A549 (cell line): ENCODE measurements around the gene CTNNAL1. TPM values are rescaled to one million over a fixed set of nuclear protein-coding genes. Genes with fewer than 3 reads are reported as not detected.

ENCODE experiments used
- ATAC-seq, 2 experiments: fragments of 200-7000 bp in 1 of 2; fragments of >200 bp in 1 of 2; cut with Nextera tagmentation in 1 of 2; cut with Tn5 transposase in 1 of 2; 3 replicates each; pipeline versions ENCODE4 v1.8.0 to v1.9.1; 2018 to 2020; ENCODE audit warnings: mild to moderate bottlenecking in 1 of 2, moderate library complexity in 1 of 2
- CTCF ChIA-PET: fragments of 300-600 bp; sonication (Branson Sonifier 250); formaldehyde crosslinking; extraction: SDS; loops from one replicate; lab custom pipeline; 2021; ENCODE audit warnings: antibody characterized with exemption, inconsistent platforms; lab: Yijun Ruan, JAX
- POLR2A ChIA-PET: fragments of 350-600 bp; formaldehyde crosslinking; extraction: SDS; loops from one replicate; lab custom pipeline; 2021; ENCODE audit warnings: antibody characterized with exemption, inconsistent platforms; lab: Yijun Ruan, JAX
- DNase-seq, 2 experiments: peaks; one replicate each; pipeline versions ENCODE4 v3.0.0 to v3.0.0-alpha.2; 2011 to 2016; ENCODE audit warnings: low read depth in 1 of 2, low spot score in 1 of 2
- FAIRE-seq: peaks from 2 replicates; lab custom pipeline; 2011; peaks lifted over from hg19 to GRCh38; lab: Jason Lieb, UNC
- H3K27ac ChIP-seq, 2 experiments: fragments of >200 bp; sonication (Bioruptor Twin); formaldehyde crosslinking; 3 replicates each; pipeline ENCODE4 v1.5.1; 2016 to 2017
- H3K4me1 ChIP-seq: fragments of >200 bp; sonication (Bioruptor Twin); formaldehyde crosslinking; 3 replicates; pipeline ENCODE4 v1.6.1; 2016
- H3K4me2 ChIP-seq: fragments of >200 bp; sonication (Bioruptor Twin); formaldehyde crosslinking; 3 replicates; pipeline ENCODE4 v1.6.1; 2016
- H3K4me3 ChIP-seq: fragments of >200 bp; sonication (Bioruptor Twin); formaldehyde crosslinking; 3 replicates; pipeline ENCODE4 v1.5.1; 2016
- H3K9me3 ChIP-seq: fragments of >200 bp; sonication (Bioruptor Twin); formaldehyde crosslinking; 3 replicates; pipeline ENCODE4 v1.6.1; 2016
- BCL3 ChIP-seq: fragments of >200 bp; sonication (Bioruptor Twin); formaldehyde crosslinking; IDR thresholded peaks from 3 replicates; pipeline ENCODE4 v1.6.1; 2016
- CEBPB ChIP-seq, 2 experiments: fragments of >200 bp in 1 of 2; sonication (Bioruptor Twin) in 1 of 2; formaldehyde crosslinking in 1 of 2; IDR thresholded peaks; 2 replicates each; pipeline ENCODE4 v1.6.1; 2012 to 2016
- ELK1 ChIP-seq: fragments of 150-350 bp; IDR thresholded peaks from 2 replicates; pipeline ENCODE4 v1.6.1; 2014; ENCODE audit warnings: low read depth, mild to moderate bottlenecking, low read length
- EP300 ChIP-seq, 2 experiments: fragments of >200 bp; sonication (Bioruptor Twin); formaldehyde crosslinking; IDR thresholded peaks; 2 replicates in 1 of 2; 3 replicates in 1 of 2; pipeline ENCODE4 v1.6.1; 2016 to 2017
- FOSL2 ChIP-seq, 2 experiments: fragments of 450-650 bp in 1 of 2; fragments of >200 bp in 1 of 2; sonication (Bioruptor Twin) in 1 of 2; formaldehyde crosslinking; IDR thresholded peaks; 2 replicates each; pipeline versions ENCODE4 v1.5.0 to v1.6.1; 2016 to 2020; ENCODE audit warnings: mild to moderate bottlenecking in 1 of 2, moderate library complexity in 1 of 2
- HES2 ChIP-seq: fragments of >200 bp; sonication (Bioruptor Twin); formaldehyde crosslinking; IDR thresholded peaks from 2 replicates; pipeline ENCODE4 v1.6.1; 2016
- HMGXB4 ChIP-seq: fragments of 250-450 bp; sonication (Bioruptor Pico); IDR thresholded peaks from 2 replicates; pipeline ENCODE4 v1.5.0; 2021; ENCODE audit warnings: mild to moderate bottlenecking, moderate library complexity, borderline replicate concordance
- HOXA7 ChIP-seq: fragments of 250-450 bp; sonication (Bioruptor Pico); IDR thresholded peaks from 2 replicates; pipeline ENCODE4 v1.5.0; 2020; ENCODE audit warnings: mild to moderate bottlenecking, moderate library complexity
- HOXB13 ChIP-seq: fragments of 250-450 bp; sonication (Bioruptor Pico); IDR thresholded peaks from 2 replicates; pipeline ENCODE4 v1.5.0; 2020; ENCODE audit warnings: low read depth, mild to moderate bottlenecking, moderate library complexity
- HOXB5 ChIP-seq: fragments of 250-450 bp; sonication (Bioruptor Pico); IDR thresholded peaks from 2 replicates; pipeline ENCODE4 v1.5.0; 2020; ENCODE audit warnings: mild to moderate bottlenecking, moderate library complexity
- JUN ChIP-seq, 2 experiments: fragments of >200 bp; sonication (Bioruptor Twin); formaldehyde crosslinking; IDR thresholded peaks; 2 replicates in 1 of 2; 3 replicates in 1 of 2; pipeline ENCODE4 v1.6.1; 2016 to 2017
- JUNB ChIP-seq: fragments of >200 bp; sonication (Bioruptor Twin); formaldehyde crosslinking; IDR thresholded peaks from 2 replicates; pipeline ENCODE4 v1.6.1; 2016
- MAFK ChIP-seq: fragments of 450-650 bp; IDR thresholded peaks from 2 replicates; pipeline ENCODE4 v1.6.1; 2014; ENCODE audit not compliant: partially characterized antibody
- MAZ ChIP-seq: fragments of 150-350 bp; IDR thresholded peaks from 2 replicates; pipeline ENCODE4 v1.6.1; 2014; ENCODE audit warnings: antibody characterized with exemption, low read depth, low read length, borderline replicate concordance
- NFE2L2 ChIP-seq: fragments of 150-350 bp; conservative IDR thresholded peaks from 2 replicates; pipeline ENCODE4 v1.6.1; 2014; ENCODE audit warnings: low read length
- PHF8 ChIP-seq: fragments of 200-600 bp; sonication (generic); IDR thresholded peaks from 2 replicates; pipeline ENCODE4 v1.6.1; 2016; ENCODE audit warnings: low read depth, mild to moderate bottlenecking, antibody characterized with exemption, moderate library complexity, borderline replicate concordance
- POLR2A ChIP-seq: IDR thresholded peaks from 2 replicates; pipeline ENCODE4 v1.6.1; 2012; ENCODE audit warnings: mild to moderate bottlenecking, low read length
- RCOR1 ChIP-seq: fragments of 150-350 bp; IDR thresholded peaks from 2 replicates; pipeline ENCODE4 v1.6.1; 2014; ENCODE audit warnings: antibody characterized with exemption, low read length, low read depth
- RFX5 ChIP-seq: fragments of 450-650 bp; IDR thresholded peaks from 2 replicates; pipeline ENCODE4 v1.7.1; 2014; ENCODE audit warnings: antibody characterized with exemption, mild to moderate bottlenecking, moderate library complexity
- RNF2 ChIP-seq: fragments of 200-600 bp; sonication (generic); IDR thresholded peaks from 2 replicates; pipeline ENCODE4 v1.6.1; 2016; ENCODE audit warnings: low read depth, mild to moderate bottlenecking, antibody characterized with exemption, moderate library complexity, borderline replicate concordance
- TFCP2L1 ChIP-seq: fragments of 250-450 bp; sonication (Bioruptor Pico); IDR thresholded peaks from 2 replicates; pipeline ENCODE4 v1.5.0; 2021; ENCODE audit warnings: mild to moderate bottlenecking
- ZC3H11A ChIP-seq: fragments of 450-650 bp; IDR thresholded peaks from 2 replicates; pipeline ENCODE4 v1.6.1; 2014; ENCODE audit warnings: antibody characterized with exemption, mild to moderate bottlenecking
- ZFP36 ChIP-seq: fragments of 450-650 bp; IDR thresholded peaks from 2 replicates; pipeline ENCODE4 v1.6.1; 2014; ENCODE audit warnings: borderline replicate concordance; ENCODE audit not compliant: partially characterized antibody
- ZNF302 ChIP-seq: fragments of 250-450 bp; sonication (Bioruptor Pico); IDR thresholded peaks from 2 replicates; pipeline ENCODE4 v1.9.0; 2021; ENCODE audit warnings: inconsistent platforms, mild to moderate bottlenecking, moderate library complexity
- ZSCAN20 ChIP-seq: fragments of 250-450 bp; sonication (Bioruptor Pico); IDR thresholded peaks from 2 replicates; pipeline ENCODE4 v1.8.0; 2022; ENCODE audit warnings: mild to moderate bottlenecking, moderate library complexity
- WGBS: methylation state at CpG from one replicate; pipeline ENCODE4 v1.1.6; 2017; ENCODE audit errors: missing lambda C conversion rate; 5-methylcytosine and 5-hydroxymethylcytosine counted together
- polyA plus RNA-seq, 4 experiments: library from polyadenylated mRNA; depleted of rRNA in 3 of 4; stranded (reverse); fragments of >200 nt; fragmentation: RNase III in 1 of 4; extraction: RNeasy Plus Mini Kit Qiagen cat#74134 plus additional on column Dnase treatment in 1 of 4; gene quantifications; 2 replicates in 3 of 4; 3 replicates in 1 of 4; pipeline ENCODE4 v1.2.3, GENCODE V29; 2011 to 2017

The CTNNAL1 gene
- polyA plus RNA-seq, 2 of the 4 experiments (the other 2 are of a cell fraction): 43.8 to 63.6 TPM

- Histone ChIP-seq H3K4me1 (no peaks in the 10 kb centered on the region), H3K9me3 (no peaks in the 10 kb centered on the region), H3K4me3 (no peak overlapping the region), H3K4me2 (no peak overlapping the region), H3K27ac (no peak overlapping the region)
- ATAC-seq (no peak), DNase-seq (no peak), FAIRE-seq (no peak)
- POLR2A ChIA-PET: no interaction called here
- 89% methylated on average over 2 of the region's 2 CpGs for WGBS
- CTCF ChIA-PET: interaction anchor here (0.5 to 5.8 kb wide), 16 partner anchors 8 to 1526 kb away, joined by 3 to 39 read pairs (median 4); no protein-coding TSS in a partner anchor
- no peak for TF ChIP-seq RCOR1
- no peak for TF ChIP-seq HOXA7 (CRISPR knock-in tag)
- TF ChIP-seq HOXB5 (CRISPR knock-in tag): no peak
- no peak for TF ChIP-seq HES2
- no peak for TF ChIP-seq JUNB
- TF ChIP-seq JUN (IDR thresholded peaks at IDR 0.05): no peak
- no peak for TF ChIP-seq CEBPB (IDR thresholded peaks at IDR 0.05)
- TF ChIP-seq ZNF302: no peak
- TF ChIP-seq HOXB13 (CRISPR knock-in tag): no peak
Observed at GRCh38 chr9:108951578-108951977, 61.7 kb downstream of the CTNNAL1 start.

- H3K27ac ChIP-seq: no peak overlapping the region
- no peak for DNase-seq
- H3K9me3 ChIP-seq: no peaks in the 10 kb centered on the region
- TF ChIP-seq TFCP2L1 (CRISPR knock-in tag) (no peak), MAZ (no peak), PHF8 (no peak), NFE2L2 (no peak), ZSCAN20 (CRISPR knock-in tag) (no peak), HOXA7 (CRISPR knock-in tag) (no peak), BCL3 (no peak)
- ATAC-seq: no peak
- ChIA-PET CTCF (interaction anchor here (0.6 to 5.8 kb wide), 12 partner anchors 8 to 1485 kb away, joined by 3 to 39 read pairs (median 4); partner anchors contain the start of gene ACTL7B), POLR2A (no interaction called here)
- H3K4me3 ChIP-seq: no peak overlapping the region
- no peak for FAIRE-seq
- H3K4me2 ChIP-seq: no peak overlapping the region
- WGBS: 74% methylated on average over 1 of the region's 1 CpG
- H3K4me1 ChIP-seq: no peaks in the 10 kb centered on the region
Observed at GRCh38 chr9:108950168-108950567, 63.1 kb downstream of the CTNNAL1 start.

- ChIA-PET CTCF (interaction anchor here (6.1 kb wide), 1 partner anchor 13 kb away, joined by 39 read pairs; no protein-coding TSS in a partner anchor), POLR2A (no interaction called here)
- Histone ChIP-seq H3K4me1 (peaks cover 8% of the 10 kb centered on the region), H3K4me2 (no peak overlapping the region), H3K4me3 (no peak overlapping the region), H3K9me3 (no peaks in the 10 kb centered on the region), H3K27ac (no peak overlapping the region)
- WGBS: 72% methylated on average over 4 of the region's 4 CpGs
- ATAC-seq (no peak), FAIRE-seq (no peak), DNase-seq (no peak)
- TF ChIP-seq EP300 (IDR thresholded peaks at IDR 0.05): no peak
- no peak for TF ChIP-seq RCOR1
- TF ChIP-seq ZSCAN20 (CRISPR knock-in tag): no peak
- no peak for TF ChIP-seq BCL3
- no peak for TF ChIP-seq ZC3H11A
- no peak for TF ChIP-seq RNF2
- TF ChIP-seq TFCP2L1 (CRISPR knock-in tag): no peak
- TF ChIP-seq POLR2A: no peak
- TF ChIP-seq HMGXB4 (CRISPR knock-in tag): no peak
- no peak for TF ChIP-seq RFX5
- TF ChIP-seq FOSL2 (IDR thresholded peaks at IDR 0.05): no peak
- TF ChIP-seq FOSL2 (CRISPR knock-in tag; IDR thresholded peaks at IDR 0.05): no peak
- TF ChIP-seq HOXB5 (CRISPR knock-in tag): no peak
- TF ChIP-seq ELK1: no peak
- no peak for TF ChIP-seq MAFK
- no peak for TF ChIP-seq HOXA7 (CRISPR knock-in tag)
- TF ChIP-seq ZFP36: no peak
Observed at GRCh38 chr9:108939975-108940374, 73.3 kb downstream of the CTNNAL1 start.
